H9 (cell line): Measurements from ENCODE around the gene CLC. TPM values are rescaled to one million over a fixed set of nuclear protein-coding genes. Genes with fewer than 3 reads are reported as not detected.

Source experiments
- DNase-seq: peaks from one replicate; pipeline ENCODE4 v3.0.0-alpha.2; 2017
- H2AFZ ChIP-seq: one replicate; pipeline ENCODE4 v1.6.1; 2013; ENCODE audit warnings: mild to moderate bottlenecking, low read length, control low read depth, moderate library complexity
- H2AK5ac ChIP-seq: 2 replicates; pipeline ENCODE4 v1.6.1; 2013; ENCODE audit warnings: low read length, control low read depth, mixed read lengths; ENCODE audit not compliant: insufficient read length
- H2BK120ac ChIP-seq: one replicate; pipeline ENCODE4 v1.6.1; 2013; ENCODE audit warnings: low read depth, mild to moderate bottlenecking, low read length, control low read depth, inconsistent platforms; ENCODE audit not compliant: poor library complexity, severe bottlenecking
- H2BK12ac ChIP-seq: 2 replicates; pipeline ENCODE4 v1.6.1; 2013; ENCODE audit warnings: low read length, control low read depth, mixed read lengths, low read depth; ENCODE audit not compliant: insufficient read length
- H2BK15ac ChIP-seq: 2 replicates; pipeline ENCODE4 v1.6.1; 2013; ENCODE audit warnings: low read depth, low read length, control low read depth
- H2BK20ac ChIP-seq: one replicate; pipeline ENCODE4 v1.6.1; 2013; ENCODE audit warnings: low read depth, mild to moderate bottlenecking, low read length, control low read depth, inconsistent platforms; ENCODE audit not compliant: poor library complexity, severe bottlenecking
- H2BK5ac ChIP-seq: 2 replicates; pipeline ENCODE4 v1.6.1; 2013; ENCODE audit warnings: low read length, control low read depth, mixed read lengths; ENCODE audit not compliant: insufficient read length
- H3K14ac ChIP-seq: 2 replicates; pipeline ENCODE4 v1.6.1; 2013; ENCODE audit warnings: low read length, control low read depth; ENCODE audit not compliant: insufficient read depth
- H3K18ac ChIP-seq: 2 replicates; pipeline ENCODE4 v1.6.1; 2013; ENCODE audit warnings: low read depth, mild to moderate bottlenecking, mixed read lengths, low read length, control low read depth; ENCODE audit not compliant: insufficient read length
- H3K23ac ChIP-seq: 2 replicates; pipeline ENCODE4 v1.6.1; 2013; ENCODE audit warnings: low read length, control low read depth, mixed read lengths, low read depth; ENCODE audit not compliant: insufficient read length
- H3K23me2 ChIP-seq: 2 replicates; pipeline ENCODE4 v1.6.1; 2013; ENCODE audit warnings: low read depth, mild to moderate bottlenecking, mixed read lengths, low read length, control low read depth; ENCODE audit not compliant: insufficient read length, poor library complexity, severe bottlenecking
- H3K27ac ChIP-seq: 2 replicates; pipeline ENCODE4 v1.5.1; 2013; ENCODE audit warnings: low read length, control low read depth, mixed read lengths, low read depth; ENCODE audit not compliant: insufficient read length
- H3K27me3 ChIP-seq: 2 replicates; pipeline ENCODE4 v1.6.1; 2013; ENCODE audit warnings: low read length, control low read depth, inconsistent platforms; ENCODE audit not compliant: insufficient read depth
- H3K4ac ChIP-seq: 2 replicates; pipeline ENCODE4 v1.6.1; 2013; ENCODE audit warnings: low read depth, mild to moderate bottlenecking, control low read depth, inconsistent platforms, low read length, moderate library complexity
- H3K4me1 ChIP-seq: 2 replicates; pipeline ENCODE4 v1.6.1; 2013; ENCODE audit warnings: low read length, control low read depth, inconsistent platforms; ENCODE audit not compliant: insufficient read depth
- H3K4me2 ChIP-seq: 2 replicates; pipeline ENCODE4 v1.6.1; 2013; ENCODE audit warnings: low read length, control low read depth, mixed read lengths; ENCODE audit not compliant: insufficient read length, insufficient read depth
- H3K56ac ChIP-seq: 2 replicates; pipeline ENCODE4 v1.6.1; 2013; ENCODE audit warnings: low read depth, mild to moderate bottlenecking, mixed read lengths, low read length, control low read depth; ENCODE audit not compliant: insufficient read length
- H3K79me1 ChIP-seq: 2 replicates; pipeline ENCODE4 v1.6.1; 2013; ENCODE audit warnings: low read depth, mild to moderate bottlenecking, moderate library complexity, low read length, control low read depth, inconsistent platforms; ENCODE audit not compliant: insufficient read depth, poor library complexity, severe bottlenecking
- H3K79me2 ChIP-seq: 2 replicates; pipeline ENCODE4 v1.6.1; 2013; ENCODE audit warnings: low read length, control low read depth, inconsistent platforms; ENCODE audit not compliant: insufficient read depth
- H3K9ac ChIP-seq: 2 replicates; pipeline ENCODE4 v1.6.1; 2013; ENCODE audit warnings: low read length, control low read depth, mixed read lengths; ENCODE audit not compliant: insufficient read length; ENCODE audit errors: extremely low read depth
- H3K9me3 ChIP-seq: one replicate; pipeline ENCODE4 v1.6.1; 2013; ENCODE audit warnings: low read depth, low read length, inconsistent platforms; ENCODE audit not compliant: control insufficient read depth
- H3T11ph ChIP-seq: one replicate; pipeline ENCODE4 v1.6.1; 2013; ENCODE audit warnings: mild to moderate bottlenecking, low read length, control low read depth, inconsistent platforms
- H4K20me1 ChIP-seq: one replicate; pipeline ENCODE4 v1.6.1; 2013; ENCODE audit not compliant: control insufficient read depth, insufficient read length, insufficient read depth
- H4K5ac ChIP-seq: 2 replicates; pipeline ENCODE4 v1.6.1; 2013; ENCODE audit warnings: low read depth, mild to moderate bottlenecking, mixed read lengths, low read length, control low read depth; ENCODE audit not compliant: insufficient read length
- H4K8ac ChIP-seq: replicated peaks from 2 replicates; pipeline ENCODE4 v1.6.1; 2013; ENCODE audit warnings: low read length, control low read depth, mixed read lengths, low read depth; ENCODE audit not compliant: insufficient read length
- H4K91ac ChIP-seq: 2 replicates; pipeline ENCODE4 v1.6.1; 2013; ENCODE audit warnings: low read depth, mild to moderate bottlenecking, moderate library complexity, mixed read lengths, low read length, control low read depth; ENCODE audit not compliant: insufficient read length
- H3K27ac Mint-ChIP-seq, 3 experiments: 2 replicates in 2 of 3; 3 replicates in 1 of 3; pipeline ENCODE4 v1.8.0; 2020 to 2021; ENCODE audit warnings: mixed read lengths in 3 of 3, mild to moderate bottlenecking in 1 of 3, moderate library complexity in 1 of 3
- H3K27me3 Mint-ChIP-seq: 2 replicates; pipeline ENCODE4 v1.8.0; 2021; ENCODE audit warnings: low read depth, mild to moderate bottlenecking, moderate library complexity, mixed read lengths
- H3K36me3 Mint-ChIP-seq, 3 experiments: 2 replicates in 2 of 3; 3 replicates in 1 of 3; pipeline ENCODE4 v1.8.0; 2020 to 2021; ENCODE audit warnings: low read depth in 3 of 3, mixed read lengths in 3 of 3; ENCODE audit not compliant: insufficient read depth in 1 of 3
- H3K4me1 Mint-ChIP-seq, 2 experiments: 2 replicates each; pipeline ENCODE4 v1.8.0; 2020; ENCODE audit warnings: mixed read lengths in 2 of 2
- H3K4me3 Mint-ChIP-seq, 2 experiments: 2 replicates in 1 of 2; 3 replicates in 1 of 2; pipeline ENCODE4 v1.8.0; 2020 to 2021; ENCODE audit warnings: mild to moderate bottlenecking in 2 of 2, mixed read lengths in 2 of 2, moderate library complexity in 1 of 2
- H3K9me3 Mint-ChIP-seq, 2 experiments: 2 replicates in 1 of 2; 3 replicates in 1 of 2; pipeline ENCODE4 v1.8.0; 2020; ENCODE audit warnings: mild to moderate bottlenecking in 2 of 2, mixed read lengths in 2 of 2, moderate library complexity in 1 of 2
- CTCF ChIP-seq: fragments of 200-600 bp; sonication (generic); conservative IDR thresholded peaks from 3 replicates; pipeline ENCODE4 v1.8.0; 2021; ENCODE audit warnings: antibody characterized with exemption, mild to moderate bottlenecking
- total RNA-seq: library from RNA; stranded (reverse); gene quantifications from 2 replicates; pipeline ENCODE4 v1.2.1, GENCODE V29; 2021

CLC gene
- total RNA-seq, 1 experiment from 2014 or later, result 0.39 TPM

GRCh38 chr19:39698535-39698934 lies 39.3 kb downstream of the CLC start:
- no peaks in the 10 kb centered on the region; the same call in 1 of the 2 replicates for H3K27me3 Mint-ChIP-seq
- H3K27ac ChIP-seq, result no peak overlapping the region
- H3K14ac ChIP-seq, result no peak overlapping the region
- no peak overlapping the region for H2BK20ac ChIP-seq
- DNase-seq, result no peak
- no peaks in the 10 kb centered on the region for H3K9me3 Mint-ChIP-seq
- H4K5ac ChIP-seq, result no peak overlapping the region
- no peaks in the 10 kb centered on the region for H3K79me1 ChIP-seq
- H3K4me1 ChIP-seq, result no peaks in the 10 kb centered on the region
- no peak overlapping the region for H4K91ac ChIP-seq
- no peak overlapping the region for H4K8ac ChIP-seq
- no peak for TF ChIP-seq CTCF
- H4K20me1 ChIP-seq, result no peaks in the 10 kb centered on the region
- H3T11ph ChIP-seq, result no peak overlapping the region
- no peak overlapping the region for H3K18ac ChIP-seq
- no peak overlapping the region for H3K4me3 Mint-ChIP-seq
- no peaks in the 10 kb centered on the region for H3K23me2 ChIP-seq
- H3K27ac Mint-ChIP-seq, result no peak overlapping the region
- no peak overlapping the region for H3K4me2 ChIP-seq
- H2BK15ac ChIP-seq, result no peak overlapping the region
- H3K56ac ChIP-seq, result no peak overlapping the region
- H3K4me1 Mint-ChIP-seq, result peaks cover 4 to 5% of the 10 kb centered on the region in 2 experiments; a peak in 1 of 4 replicates
- no peak overlapping the region for H3K9ac ChIP-seq
- H2BK120ac ChIP-seq, result no peak overlapping the region
- H2AK5ac ChIP-seq, result no peak overlapping the region
- H3K79me2 ChIP-seq, result no peaks in the 10 kb centered on the region
- no peak overlapping the region for H2AFZ ChIP-seq
- no peaks in the 10 kb centered on the region for H3K36me3 Mint-ChIP-seq
- no peaks in the 10 kb centered on the region for H3K9me3 ChIP-seq
- H3K27me3 ChIP-seq, result no peaks in the 10 kb centered on the region
- no peak overlapping the region for H3K23ac ChIP-seq
- no peak overlapping the region for H3K4ac ChIP-seq
- no peak overlapping the region for H2BK12ac ChIP-seq
- H2BK5ac ChIP-seq, result no peak overlapping the region
